Peyer's patch (tissue), 4 donors: ENCODE data around the gene APOL2. TPM values are rescaled to one million over a fixed set of nuclear protein-coding genes. Genes with fewer than 3 reads are reported as not detected.

ENCODE experiments used
- DNase-seq, 3 donors: peaks; one replicate each; pipeline ENCODE4 v3.0.0-alpha.2; 2017 to 2019
- H3K27ac ChIP-seq, 4 donors: fragments of 200-600 bp; sonication (generic); one replicate each; pipeline ENCODE4 v1.5.1; 2016 to 2019
- H3K27me3 ChIP-seq, 2 donors: fragments of 200-600 bp; sonication (generic); one replicate each; pipeline ENCODE4 v1.5.1; 2019
- H3K36me3 ChIP-seq, 3 donors: fragments of 200-600 bp; sonication (generic); one replicate each; pipeline ENCODE4 v1.5.1; 2016 to 2019
- H3K4me1 ChIP-seq, 4 donors: fragments of 200-600 bp; sonication (generic); one replicate each; pipeline ENCODE4 v1.5.1; 2016 to 2019
- H3K4me3 ChIP-seq, 4 donors: fragments of 200-600 bp; sonication (generic); 1 replicate in 3 of 4; 2 replicates in 1 of 4; pipeline ENCODE4 v1.5.1; 2016 to 2019; ENCODE audit warnings: mild to moderate bottlenecking in 1 of 4
- H3K9me3 ChIP-seq, 4 donors: fragments of 200-600 bp; sonication (generic); one replicate each; pipeline ENCODE4 v1.5.1; 2016 to 2019; ENCODE audit warnings: mild to moderate bottlenecking in 1 of 4
- CTCF ChIP-seq, 6 experiments: fragments of 450-650 bp in 4 of 6; fragments of 200-600 bp in 2 of 6; sonication (generic) in 1 of 6; IDR thresholded peaks; one replicate each; pipeline ENCODE4 v1.5.1; 2017 to 2019; ENCODE audit warnings: antibody characterized with exemption in 6 of 6, mild to moderate bottlenecking in 3 of 6, moderate library complexity in 1 of 6
- POLR2A ChIP-seq, 2 donors: fragments of 450-650 bp; IDR thresholded peaks; one replicate each; pipeline ENCODE4 v1.5.1; 2017; ENCODE audit warnings: antibody characterized with exemption in 2 of 2, mild to moderate bottlenecking in 2 of 2, moderate library complexity in 2 of 2
- total RNA-seq, 4 donors: library from RNA; depleted of rRNA; stranded (reverse); fragments of >200 nt; gene quantifications; one replicate each; pipeline ENCODE4 v1.1.0, GENCODE V29; 2016

Gene APOL2
- total RNA-seq, 4 donors from 2014 or later, result 48.7 to 55.2 (median 52.3) TPM

DNA sequence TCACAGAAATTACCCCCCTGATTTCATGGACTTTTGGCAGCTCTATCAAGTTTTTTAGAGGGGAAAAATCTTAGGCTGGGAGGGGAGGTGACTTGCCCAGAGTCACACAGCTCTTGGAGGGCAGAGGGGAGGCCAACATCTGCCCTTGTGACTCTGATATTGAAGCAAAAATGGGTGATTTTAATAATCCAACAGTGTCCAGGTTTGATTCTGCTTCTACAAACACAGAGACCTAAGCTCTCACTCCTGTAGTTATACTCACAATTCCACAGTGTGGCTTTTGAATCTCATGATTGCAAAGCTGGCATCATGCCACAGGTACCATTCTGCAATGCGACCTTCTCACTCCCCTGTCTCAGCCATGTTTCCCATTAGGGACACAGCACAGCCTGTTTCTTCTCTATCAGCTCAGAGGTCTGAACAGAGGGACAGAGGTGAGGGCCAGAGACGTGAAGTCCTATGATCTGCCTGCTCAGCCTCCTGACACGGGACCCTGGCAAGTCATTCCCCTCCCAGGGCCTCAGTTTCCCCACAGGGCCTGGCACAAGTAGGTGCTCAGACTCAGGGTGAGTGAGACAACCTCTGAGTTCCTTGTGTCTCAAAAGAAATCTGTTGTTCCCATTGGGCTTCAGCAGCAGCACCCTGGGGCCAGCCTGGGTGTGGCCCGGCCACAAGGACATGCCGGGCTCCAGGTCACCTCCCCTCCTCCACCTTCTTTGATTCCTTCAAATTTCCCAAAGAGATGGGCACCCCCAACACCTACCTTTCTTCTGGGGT is 766 bp downstream of the APOL2 start:
- Histone ChIP-seq H3K27me3 (no peaks in the 10 kb centered on the region), H3K27ac (peak overlapping the region; percentile 84 to 98 (median 93)), H3K9me3 (no peaks in the 10 kb centered on the region), H3K4me3 (peak overlapping the region; percentile 46 to 83 (median 62)), H3K36me3 (peaks cover 0 to 9% (median 0%) of the 10 kb centered on the region in 3 donors), H3K4me1 (peaks cover 0 to 43% (median 14%) of the 10 kb centered on the region in 4 donors)
- DNase-seq, result no peak
- no peak for TF ChIP-seq CTCF (IDR thresholded peaks at IDR 0.05)
- no peak for TF ChIP-seq POLR2A (IDR thresholded peaks at IDR 0.05)

GRCh38 chr22:36237462-36238372 is 1.6 kb downstream of the APOL2 start:
- no peaks in the 10 kb centered on the region for H3K9me3 ChIP-seq
- TF ChIP-seq CTCF (IDR thresholded peaks at IDR 0.05) (no peak), POLR2A (IDR thresholded peaks at IDR 0.05) (no peak)
- H3K36me3 ChIP-seq, result peaks cover 0 to 17% (median 0%) of the 10 kb centered on the region in 3 donors
- H3K4me1 ChIP-seq, result peaks cover 0 to 43% (median 14%) of the 10 kb centered on the region in 4 donors
- H3K4me3 ChIP-seq, result peak overlapping the region; percentile 46 to 83 (median 62)
- H3K27me3 ChIP-seq, result no peaks in the 10 kb centered on the region
- DNase-seq, result no peak
- peak overlapping the region; percentile 84 to 98 (median 93) for H3K27ac ChIP-seq

DNA sequence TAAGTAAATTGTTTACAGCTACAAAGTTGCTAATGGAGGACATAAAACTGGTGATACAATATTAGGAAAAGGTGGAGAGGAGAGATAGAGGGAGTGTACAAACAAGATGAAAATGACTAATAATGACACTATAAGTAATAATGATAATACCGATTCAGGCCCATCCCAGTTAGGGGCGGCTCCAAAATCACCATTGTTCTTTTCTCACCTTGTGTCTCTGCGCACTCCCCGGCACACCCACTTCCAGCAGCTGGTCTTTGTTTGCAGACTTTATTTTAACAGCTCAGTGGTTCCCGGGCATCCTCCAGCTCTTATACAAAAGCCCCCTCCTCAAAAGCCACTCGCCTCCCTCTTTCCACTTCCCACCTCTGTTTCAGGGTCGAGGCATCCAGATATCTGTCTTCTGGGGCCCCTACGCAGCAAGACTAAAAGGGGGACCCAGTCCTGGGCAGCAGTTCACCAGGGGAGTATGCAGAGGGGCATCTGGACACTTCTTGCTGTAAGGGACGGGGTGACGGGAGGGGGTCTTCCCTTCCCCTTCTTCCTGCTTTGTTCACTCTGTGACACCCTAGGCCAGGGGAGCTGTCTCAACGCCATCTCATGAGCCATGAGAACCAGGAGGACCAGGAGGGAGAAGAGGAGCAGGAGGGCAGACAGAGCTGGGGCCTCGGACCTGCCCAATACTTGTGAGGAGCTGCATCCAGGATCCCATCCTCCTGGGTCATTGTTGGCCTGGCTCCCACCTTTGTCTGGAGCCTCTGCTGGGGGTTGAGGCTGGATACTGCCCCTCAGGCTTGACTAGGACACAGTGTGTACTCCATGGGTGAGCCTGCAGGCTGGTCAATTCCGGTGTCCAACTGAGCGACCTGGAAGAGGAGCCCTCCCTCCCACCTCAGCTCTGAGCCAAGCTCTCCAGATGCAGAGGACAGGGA is 2.7 kb downstream of the APOL2 start:
- Histone ChIP-seq H3K36me3 (peaks cover 0 to 26% (median 0%) of the 10 kb centered on the region in 3 donors), H3K27me3 (no peaks in the 10 kb centered on the region), H3K4me1 (peaks cover 0 to 43% (median 14%) of the 10 kb centered on the region in 4 donors), H3K9me3 (no peaks in the 10 kb centered on the region), H3K27ac (peak overlapping the region in 2 of 4 donors; percentile 3 to 98), H3K4me3 (peak overlapping the region in 2 of 4 donors; percentile 65 to 83)
- no peak for DNase-seq
- TF ChIP-seq CTCF (IDR thresholded peaks at IDR 0.05), result no peak
- TF ChIP-seq POLR2A (IDR thresholded peaks at IDR 0.05), result no peak

DNA sequence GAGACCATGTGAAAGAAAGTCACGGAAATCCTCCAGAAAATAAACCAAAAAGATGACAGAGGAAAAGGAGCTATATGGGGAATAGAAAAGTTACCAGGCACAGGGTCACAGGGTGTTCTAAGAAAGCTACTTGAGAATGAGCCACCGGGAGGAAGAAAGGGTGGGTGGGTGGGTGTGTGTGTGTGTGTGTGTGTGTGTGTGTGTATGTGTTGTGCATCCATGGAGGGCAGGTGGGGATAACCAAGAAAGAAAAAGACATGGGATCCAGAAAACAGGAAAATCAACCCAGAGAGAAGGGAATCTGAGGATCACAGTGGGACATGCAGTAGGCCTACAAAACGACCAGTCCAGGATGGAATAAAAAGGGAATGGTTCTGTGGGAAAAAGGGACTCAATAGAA is 3.7 kb downstream of the APOL2 start:
- DNase-seq, result no peak
- H3K36me3 ChIP-seq, result peaks cover 0 to 36% (median 0%) of the 10 kb centered on the region in 3 donors

More for the DNA sequence above, 3.7 kb downstream of the APOL2 start:
- Histone ChIP-seq H3K27ac (no peak overlapping the region), H3K4me1 (peaks cover 0 to 43% (median 14%) of the 10 kb centered on the region in 4 donors), H3K4me3 (no peak overlapping the region), H3K9me3 (no peaks in the 10 kb centered on the region), H3K27me3 (no peaks in the 10 kb centered on the region)
- TF ChIP-seq POLR2A (IDR thresholded peaks at IDR 0.05), result no peak
- TF ChIP-seq CTCF (IDR thresholded peaks at IDR 0.05), result no peak
